IMR-90 (cell line): ENCODE measurements around the gene CCR9. TPM values are rescaled to one million over a fixed set of nuclear protein-coding genes. Genes with fewer than 3 reads are reported as not detected.

Experiments used
- ATAC-seq: fragments of 200-7000 bp; cut with Tn5 transposase; 2 replicates; pipeline ENCODE4 v1.9.1; 2020; ENCODE audit warnings: low read depth, mild to moderate bottlenecking, moderate library complexity
- BruUV-seq: library from RNA; stranded (reverse); fragments of 400-500 nt; replicated peaks from 2 replicates; lab custom pipeline; 2021; lab: Mats Ljungman, UMichigan
- CTCF ChIA-PET: fragments of 300-600 bp; formaldehyde crosslinking; extraction: SDS; loops from one replicate; lab custom pipeline; 2021; ENCODE audit warnings: antibody characterized with exemption; lab: Yijun Ruan, JAX
- POLR2A ChIA-PET: fragments of 300-600 bp; sonication (Branson Sonifier 250); formaldehyde crosslinking; loops from one replicate; lab custom pipeline; 2022; ENCODE audit warnings: antibody characterized with exemption; ENCODE audit not compliant: unreplicated experiment; lab: Charles Lee
- DNase-seq: peaks from one replicate; pipeline ENCODE4 v3.0.0; 2013
- H2AFZ ChIP-seq: replicated peaks from 2 replicates; pipeline ENCODE3; 2013; ENCODE audit warnings: low read length, mild to moderate bottlenecking; ENCODE audit not compliant: poor library complexity
- H2AK5ac ChIP-seq: 2 replicates; pipeline ENCODE4 v1.6.1; 2013; ENCODE audit warnings: low read depth, low read length, inconsistent platforms
- H2AK9ac ChIP-seq: replicated peaks from 2 replicates; pipeline ENCODE3; 2013; ENCODE audit warnings: mild to moderate bottlenecking, low read depth, low read length, moderate library complexity; ENCODE audit not compliant: poor library complexity
- H2BK120ac ChIP-seq: 2 replicates; pipeline ENCODE4 v1.6.1; 2013; ENCODE audit warnings: low read depth, low read length, inconsistent platforms
- H2BK15ac ChIP-seq: 3 replicates; pipeline ENCODE4 v1.6.1; 2013; ENCODE audit warnings: low read depth, low read length, inconsistent platforms
- H2BK20ac ChIP-seq: 2 replicates; pipeline ENCODE4 v1.6.1; 2013; ENCODE audit warnings: low read depth, mild to moderate bottlenecking, inconsistent platforms, low read length, moderate library complexity
- H2BK5ac ChIP-seq: 2 replicates; pipeline ENCODE4 v1.6.1; 2013; ENCODE audit warnings: mild to moderate bottlenecking, low read depth, low read length, inconsistent platforms; ENCODE audit not compliant: poor library complexity, severe bottlenecking
- H3K14ac ChIP-seq: replicated peaks from 2 replicates; pipeline ENCODE4 v1.6.1; 2013; ENCODE audit warnings: low read depth, low read length, inconsistent platforms
- H3K18ac ChIP-seq: 2 replicates; pipeline ENCODE4 v1.6.1; 2013; ENCODE audit warnings: low read depth, low read length, control low read depth
- H3K23ac ChIP-seq: 2 replicates; pipeline ENCODE4 v1.6.1; 2013; ENCODE audit warnings: low read depth, low read length, inconsistent platforms
- H3K27ac ChIP-seq: 2 replicates; pipeline ENCODE4 v1.5.1; 2013; ENCODE audit warnings: mild to moderate bottlenecking, control low read depth, low read length; ENCODE audit not compliant: insufficient read depth
- H3K27me3 ChIP-seq: 2 replicates; pipeline ENCODE4 v1.6.1; 2013; ENCODE audit warnings: low read length; ENCODE audit not compliant: control insufficient read depth, insufficient read depth
- H3K36me3 ChIP-seq: 2 replicates; pipeline ENCODE4 v1.6.1; 2013; ENCODE audit warnings: low read length, mixed read lengths; ENCODE audit not compliant: control insufficient read depth, insufficient read depth
- H3K4ac ChIP-seq: 2 replicates; pipeline ENCODE4 v1.6.1; 2013; ENCODE audit warnings: low read depth, low read length, inconsistent platforms
- H3K4me1 ChIP-seq: 2 replicates; pipeline ENCODE4 v1.6.1; 2013; ENCODE audit warnings: low read length, mixed read lengths; ENCODE audit not compliant: control insufficient read depth, insufficient read depth
- H3K4me2 ChIP-seq: 2 replicates; pipeline ENCODE4 v1.6.1; 2013; ENCODE audit warnings: low read depth, mild to moderate bottlenecking, control low read depth, low read length, moderate library complexity
- H3K4me3 ChIP-seq: 2 replicates; pipeline ENCODE4 v1.5.1; 2013; ENCODE audit warnings: low read depth, mild to moderate bottlenecking, control low read depth, low read length, moderate library complexity; ENCODE audit not compliant: insufficient read depth
- H3K56ac ChIP-seq: 2 replicates; pipeline ENCODE4 v1.6.1; 2013; ENCODE audit warnings: low read length, inconsistent platforms; ENCODE audit not compliant: insufficient read depth; ENCODE audit errors: extremely low read depth
- H3K79me1 ChIP-seq, 2 experiments: 2 replicates each; pipeline ENCODE4 v1.6.1; 2013; ENCODE audit warnings: low read length in 2 of 2, inconsistent platforms in 1 of 2, low read depth in 1 of 2
- H3K9ac ChIP-seq: 2 replicates; pipeline ENCODE4 v1.6.1; 2013; ENCODE audit warnings: low read depth, low read length, control low read depth
- H3K9me1 ChIP-seq: 2 replicates; pipeline ENCODE4 v1.6.1; 2013; ENCODE audit warnings: low read length, inconsistent platforms; ENCODE audit not compliant: insufficient read depth
- H3K9me3 ChIP-seq: 2 replicates; pipeline ENCODE4 v1.6.1; 2013; ENCODE audit warnings: low read length; ENCODE audit not compliant: control insufficient read depth, insufficient read depth
- H4K20me1 ChIP-seq: 2 replicates; pipeline ENCODE4 v1.6.1; 2013; ENCODE audit warnings: low read length, inconsistent platforms; ENCODE audit not compliant: insufficient read depth
- H4K5ac ChIP-seq: 2 replicates; pipeline ENCODE4 v1.6.1; 2013; ENCODE audit warnings: mild to moderate bottlenecking, low read depth, low read length, control low read depth
- H4K8ac ChIP-seq, 2 experiments: 2 replicates each; pipeline ENCODE4 v1.6.1; 2013; ENCODE audit warnings: low read depth in 2 of 2, low read length in 2 of 2, control low read depth in 1 of 2, inconsistent platforms in 1 of 2
- H4K91ac ChIP-seq: 2 replicates; pipeline ENCODE4 v1.6.1; 2013; ENCODE audit warnings: low read depth, low read length, inconsistent platforms; ENCODE audit not compliant: insufficient read depth
- BHLHE40 ChIP-seq: fragments of 150-350 bp; IDR thresholded peaks from 2 replicates; pipeline ENCODE4 v1.6.1; 2016; ENCODE audit warnings: mild to moderate bottlenecking, low read depth, low read length
- CEBPB ChIP-seq: IDR thresholded peaks from 2 replicates; pipeline ENCODE4 v1.6.1; 2012; ENCODE audit warnings: low read depth, low read length, improper control_type of control experiment
- CHD1 ChIP-seq: IDR thresholded peaks from 2 replicates; pipeline ENCODE4 v1.6.1; 2012; ENCODE audit warnings: low read depth, low read length, improper control_type of control experiment
- CTCF ChIP-seq: conservative IDR thresholded peaks from 2 replicates; pipeline ENCODE4 v1.5.1; 2012; ENCODE audit warnings: mild to moderate bottlenecking, low read depth, low read length, improper control_type of control experiment
- FOS ChIP-seq: fragments of 150-350 bp; IDR thresholded peaks from 2 replicates; pipeline ENCODE4 v1.6.1; 2016; ENCODE audit warnings: low read depth, low read length
- MAFK ChIP-seq: IDR thresholded peaks from 2 replicates; pipeline ENCODE4 v1.6.1; 2012; ENCODE audit warnings: low read depth, low read length, improper control_type of control experiment
- MAZ ChIP-seq: IDR thresholded peaks from 2 replicates; pipeline ENCODE4 v1.6.1; 2012; ENCODE audit warnings: low read depth, mild to moderate bottlenecking, low read length, improper control_type of control experiment, moderate library complexity, borderline replicate concordance
- MXI1 ChIP-seq: IDR thresholded peaks from 2 replicates; pipeline ENCODE4 v1.6.1; 2012; ENCODE audit warnings: low read depth, mild to moderate bottlenecking, low read length, moderate library complexity, borderline replicate concordance
- POLR2A ChIP-seq: IDR thresholded peaks from 2 replicates; pipeline ENCODE4 v1.6.1; 2012; ENCODE audit warnings: mild to moderate bottlenecking, low read depth, low read length
- RAD21 ChIP-seq: IDR thresholded peaks from 2 replicates; pipeline ENCODE4 v1.6.1; 2012; ENCODE audit warnings: low read length, improper control_type of control experiment
- RCOR1 ChIP-seq: IDR thresholded peaks from 2 replicates; pipeline ENCODE4 v1.6.1; 2012; ENCODE audit warnings: mild to moderate bottlenecking, low read length, improper control_type of control experiment; ENCODE audit not compliant: insufficient replicate concordance
- RFX5 ChIP-seq: IDR thresholded peaks from 2 replicates; pipeline ENCODE4 v1.8.0; 2012; ENCODE audit warnings: low read depth, mild to moderate bottlenecking, low read length, moderate library complexity
- SMC3 ChIP-seq: fragments of 150-350 bp; IDR thresholded peaks from 2 replicates; pipeline ENCODE4 v1.6.1; 2016; ENCODE audit warnings: low read depth, mild to moderate bottlenecking, antibody characterized with exemption, low read length, moderate library complexity
- USF2 ChIP-seq: fragments of 150-350 bp; IDR thresholded peaks from 2 replicates; pipeline ENCODE4 v1.6.1; 2017; ENCODE audit warnings: mild to moderate bottlenecking, antibody characterized with exemption, low read length, low read depth
- WGBS, 2 experiments: methylation state at CpG; one replicate each; pipeline versions ENCODE4 v1.1.5 to v1.1.7; 2013; ENCODE audit warnings: missing lambda C conversion rate in 2 of 2; ENCODE audit not compliant: insufficient read length in 1 of 2; ENCODE audit errors: extremely low coverage in 2 of 2; 5-methylcytosine and 5-hydroxymethylcytosine counted together
- dilution Hi-C: fragments of 300-500 bp; cut with HindIII; formaldehyde crosslinking; loops from one replicate; pipeline ENCODE4 v1.14.3; 2018; ENCODE audit warnings: low sequenced_read_pairs; ENCODE audit not compliant: unreplicated experiment
- in situ Hi-C: fragments of 300-500 bp; cut with MboI; formaldehyde crosslinking; loops from 3 replicates; pipeline ENCODE4 v1.14.3; 2019; ENCODE audit warnings: low sequenced_read_pairs, inconsistent platforms, mixed read lengths
- intact Hi-C: fragments of 100-400 bp; cut with micrococcal nuclease; formaldehyde crosslinking; loops from 2 replicates; pipeline ENCODE4 v1.10.0; 2022
- polyA plus RNA-seq, 3 experiments: library from polyadenylated mRNA; depleted of rRNA; stranded (reverse); fragments of >200 nt; gene quantifications; 2 replicates each; pipeline ENCODE4 v1.2.3, GENCODE V29; 2012; ENCODE audit warnings: low replicate concordance in 1 of 3
- total RNA-seq: library from RNA; depleted of rRNA; stranded (reverse); fragments of >200 nt; gene quantifications from 2 replicates; pipeline ENCODE4 v1.2.3, GENCODE V29; 2012

Gene CCR9
- total and polyA plus RNA-seq, 2 of the 4 experiments (the other 2 are of a cell fraction), result not detected

- TF ChIP-seq SMC3, result no peak
These were observed 1.6 kb downstream of the CCR9 start (continued) for GRCh38 chr3:45887759-45888511.

GRCh38 chr3:45889337-45889736, 3.0 kb downstream of the CCR9 start:
- H2AK5ac ChIP-seq, result no peak overlapping the region
- dilution Hi-C loops, result no loop called here
- TF ChIP-seq FOS (no peak), CTCF (no peak), CHD1 (no peak), RCOR1 (no peak), USF2 (no peak), POLR2A (no peak), BHLHE40 (no peak), MAFK (no peak), RAD21 (no peak), SMC3 (no peak), CEBPB (no peak), MAZ (no peak), MXI1 (no peak), RFX5 (no peak)

More at GRCh38 chr3:45889337-45889736, 3.0 kb downstream of the CCR9 start:
- WGBS, 2 experiments, result no CpG with 5 or more reads among the region's 4 CpGs
- Histone ChIP-seq H3K14ac (no peak overlapping the region), H3K4ac (no peak overlapping the region), H4K5ac (no peak overlapping the region), H2AK9ac (no peak overlapping the region), H3K4me2 (no peak overlapping the region), H3K36me3 (no peaks in the 10 kb centered on the region), H2BK20ac (no peak overlapping the region), H4K8ac (no peak overlapping the region), H3K27ac (no peak overlapping the region), H2BK15ac (no peak overlapping the region), H3K9me3 (no peaks in the 10 kb centered on the region), H3K9me1 (no peaks in the 10 kb centered on the region), H3K4me3 (no peak overlapping the region), H3K79me1 (no peaks in the 10 kb centered on the region), H2BK5ac (no peak overlapping the region), H3K27me3 (peaks cover 26% of the 10 kb centered on the region), H3K4me1 (no peaks in the 10 kb centered on the region), H3K23ac (no peak overlapping the region), H4K20me1 (no peaks in the 10 kb centered on the region), H3K18ac (no peak overlapping the region), H2BK120ac (no peak overlapping the region), H2AFZ (no peak overlapping the region), H3K56ac (no peak overlapping the region), H3K9ac (no peak overlapping the region), H4K91ac (no peak overlapping the region)
- in situ Hi-C loops, result no loop called here
- ChIA-PET CTCF (interaction anchor here (0.7 kb wide), 1 partner anchor 21 kb away, joined by 8 read pairs; no protein-coding TSS in a partner anchor), POLR2A (no interaction called here)
- ATAC-seq (no peak), DNase-seq (no peak)
- BruUV-seq, result no TSS peak
- intact Hi-C loops, result no loop called here
